Measurements from ENCODE around the gene TTLL11. TPM values are rescaled to one million over a fixed set of nuclear protein-coding genes. Genes with fewer than 3 reads are reported as not detected.

The TTLL11 gene
- total RNA-seq, 4 donors from 2014 or later, result 9.1 to 47.4 (median 11.3) TPM

- no peak for TF ChIP-seq EP300 (IDR thresholded peaks at IDR 0.05; ENCODE audit: low read depth)
- no peak for TF ChIP-seq POLR2AphosphoS5 (IDR thresholded peaks at IDR 0.05)
- no peak for TF ChIP-seq POLR2A (IDR thresholded peaks at IDR 0.05)
- TF ChIP-seq CTCF (IDR thresholded peaks at IDR 0.05), result no peak
- no peaks in the 10 kb centered on the region for H3K27me3 ChIP-seq
- H3K4me3 ChIP-seq, result no peak overlapping the region
- peaks cover 0 to 16% (median 0%) of the 10 kb centered on the region in 4 donors for H3K4me1 ChIP-seq
- in situ Hi-C loops (cut with MboI; ENCODE audit: low pct_ligation_motif_present in 1 of 4, low pct_unique_long_range_greater_than_20kb in 1 of 4, low sequenced_read_pairs in 3 of 4), result no loop called here
- H3K36me3 ChIP-seq, result no peaks in the 10 kb centered on the region
- no peak overlapping the region for H3K27ac ChIP-seq
- intact Hi-C loops (cut with DNase I; ENCODE audit: low total_unique reads), result no loop called here
- DNase-seq, result no peak
- 63 to 95% methylated on average over 1 of the region's 1 CpG for WGBS, 2 donors (ENCODE audit: low coverage in 1 of 2)
- no peaks in the 10 kb centered on the region for H3K9me3 ChIP-seq
These were observed 33.2 kb downstream of the TTLL11 start for GRCh38 chr9:122059955-122060324.

GRCh38 chr9:122059214-122059954 lies 33.7 kb downstream of the TTLL11 start:
- H3K9me3 ChIP-seq, result no peaks in the 10 kb centered on the region
- peaks cover 0 to 14% (median 0%) of the 10 kb centered on the region in 4 donors for H3K4me1 ChIP-seq
- 59 to 86% methylated on average over 6 to 9 of the region's 9 CpGs for WGBS, 2 donors (ENCODE audit: low coverage in 1 of 2)
- TF ChIP-seq POLR2A (IDR thresholded peaks at IDR 0.05) (no peak), CTCF (IDR thresholded peaks at IDR 0.05) (no peak), POLR2AphosphoS5 (IDR thresholded peaks at IDR 0.05) (no peak), EP300 (IDR thresholded peaks at IDR 0.05; ENCODE audit: low read depth) (no peak)
- H3K27me3 ChIP-seq, result no peaks in the 10 kb centered on the region
- H3K36me3 ChIP-seq, result no peaks in the 10 kb centered on the region
- intact Hi-C loops (cut with DNase I; ENCODE audit: low total_unique reads) (no loop called here), in situ Hi-C loops (cut with MboI; ENCODE audit: low pct_ligation_motif_present in 1 of 4, low pct_unique_long_range_greater_than_20kb in 1 of 4, low sequenced_read_pairs in 3 of 4) (no loop called here)
- H3K4me3 ChIP-seq, result no peak overlapping the region
- H3K27ac ChIP-seq, result no peak overlapping the region
- peak; percentile 13 for DNase-seq

GRCh38 chr9:122058709-122059108 lies 34.4 kb downstream of the TTLL11 start:
- in situ Hi-C loops (cut with MboI; ENCODE audit: low pct_ligation_motif_present in 1 of 4, low pct_unique_long_range_greater_than_20kb in 1 of 4, low sequenced_read_pairs in 3 of 4), result no loop called here
- no peak for TF ChIP-seq CTCF (IDR thresholded peaks at IDR 0.05)
- no peak for TF ChIP-seq EP300 (IDR thresholded peaks at IDR 0.05; ENCODE audit: low read depth)
- TF ChIP-seq POLR2A (IDR thresholded peaks at IDR 0.05), result no peak
- no peak for TF ChIP-seq POLR2AphosphoS5 (IDR thresholded peaks at IDR 0.05)
- no peak for DNase-seq
- no peak overlapping the region for H3K4me3 ChIP-seq
- no peaks in the 10 kb centered on the region for H3K36me3 ChIP-seq
- no peaks in the 10 kb centered on the region for H3K27me3 ChIP-seq
- peaks cover 0 to 14% (median 0%) of the 10 kb centered on the region in 4 donors for H3K4me1 ChIP-seq
- whole genome bisulfite sequencing, 2 donors (ENCODE audit: low coverage in 1 of 2), result 96 to 100% methylated on average over 1 to 4 of the region's 4 CpGs
- no peak overlapping the region for H3K27ac ChIP-seq
- H3K9me3 ChIP-seq, result no peaks in the 10 kb centered on the region
- intact Hi-C loops (cut with DNase I; ENCODE audit: low total_unique reads), result no loop called here

- Histone ChIP-seq H3K4me3 (no peak overlapping the region), H3K4me1 (peaks cover 0 to 14% (median 0%) of the 10 kb centered on the region in 4 donors), H3K9me3 (no peaks in the 10 kb centered on the region), H3K27me3 (no peaks in the 10 kb centered on the region), H3K36me3 (no peaks in the 10 kb centered on the region), H3K27ac (no peak overlapping the region)
- intact Hi-C loops (cut with DNase I; ENCODE audit: low total_unique reads) (no loop called here), in situ Hi-C loops (cut with MboI; ENCODE audit: low pct_ligation_motif_present in 1 of 4, low pct_unique_long_range_greater_than_20kb in 1 of 4, low sequenced_read_pairs in 3 of 4) (no loop called here)
- TF ChIP-seq CTCF (IDR thresholded peaks at IDR 0.05) (no peak), POLR2A (IDR thresholded peaks at IDR 0.05) (no peak), POLR2AphosphoS5 (IDR thresholded peaks at IDR 0.05) (no peak), EP300 (IDR thresholded peaks at IDR 0.05; ENCODE audit: low read depth) (no peak)
- WGBS, 2 donors (ENCODE audit: low coverage in 1 of 2), result 82 to 83% methylated on average over 3 to 4 of the region's 4 CpGs
- DNase-seq, result no peak
These were observed 35.1 kb downstream of the TTLL11 start for GRCh38 chr9:122058051-122058450.

All from transverse colon (tissue), 4 donors.